ENCODE results near the gene CELF1.

GRCh38 chr11:47533690-47534151 lies 19.2 kb downstream of the CELF1 start:
- no peak for TF ChIP-seq CTCF (conservative IDR thresholded peaks at IDR 0.05; ENCODE audit: low read depth in 2 of 2)
- TF ChIP-seq JUNB (IDR thresholded peaks at IDR 0.05; ENCODE audit: unreplicated experiment), result no peak
- TF ChIP-seq EZH2 (IDR thresholded peaks at IDR 0.05; ENCODE audit: low read depth, unreplicated experiment), result no peak
- no peak for TF ChIP-seq POLR2AphosphoS5 (IDR thresholded peaks at IDR 0.05; ENCODE audit: low read depth)
- TF ChIP-seq CREB1 (CRISPR knock-in tag; IDR thresholded peaks at IDR 0.05; ENCODE audit: low read depth), result no peak
- TF ChIP-seq ETS1 (IDR thresholded peaks at IDR 0.05), result no peak
- no peak for TF ChIP-seq EZH2phosphoT487 (IDR thresholded peaks at IDR 0.05; ENCODE audit: unreplicated experiment)
- no peak for TF ChIP-seq REST (IDR thresholded peaks at IDR 0.05; ENCODE audit: unreplicated experiment)

Measured in GM23338 (cell line).